Measurements from ENCODE around the gene ZAR1L.

ZAR1L gene

DNA sequence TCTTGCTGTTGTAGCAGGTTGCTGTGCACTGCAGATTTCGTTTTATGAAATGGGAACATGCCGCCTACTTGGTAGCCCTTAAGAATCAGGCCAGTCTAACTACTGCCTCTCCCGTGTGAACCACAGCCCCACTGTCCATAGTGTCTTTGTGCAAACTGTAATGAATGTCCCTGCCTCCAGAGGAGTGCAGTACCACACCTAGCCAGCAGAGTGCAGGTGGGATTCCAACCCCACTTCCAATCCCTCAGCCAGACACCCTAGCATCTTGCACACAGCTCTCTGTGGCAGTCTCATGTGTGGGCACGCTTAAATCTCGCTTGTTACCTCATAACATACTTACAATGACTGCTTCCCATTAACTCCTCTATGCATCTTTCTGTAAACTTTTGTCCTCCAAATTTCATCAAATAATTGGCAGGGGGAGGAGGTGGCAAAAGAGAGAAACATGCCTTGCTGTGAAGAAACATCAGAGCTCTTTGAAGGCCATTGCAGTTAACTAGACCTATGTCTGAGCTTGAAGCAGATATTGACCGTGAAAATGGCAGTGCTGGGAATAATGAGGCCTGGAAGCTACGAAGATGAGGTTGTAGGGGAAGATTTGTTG lies 47.2 kb downstream of the ZAR1L start:
- Histone ChIP-seq H3K23ac (ENCODE audit: low read depth, low read length, poor library complexity) (no peak overlapping the region), H2BK12ac (ENCODE audit: low read length) (no peak overlapping the region), H3K4me2 (ENCODE audit: insufficient read depth, low read length, poor library complexity, severe bottlenecking) (no peak overlapping the region), H2BK5ac (ENCODE audit: low read length) (no peak overlapping the region), H3K36me3 (replicated peaks in 1 of 2; ENCODE audit: control insufficient read depth in 2 of 2, insufficient read depth in 2 of 2, low read length in 2 of 2) (peaks cover 0 to 10% of the 10 kb centered on the region in 2 donors), H3K18ac (ENCODE audit: low read length) (no peak overlapping the region), H3K27me3 (ENCODE audit: control insufficient read depth in 3 of 3, insufficient read depth in 3 of 3, low read depth in 1 of 3, low read length in 3 of 3) (no peaks in the 10 kb centered on the region), H3K14ac (ENCODE audit: low read length) (no peak overlapping the region), H3K9ac (ENCODE audit: low read depth, low read length, poor library complexity) (no peak overlapping the region), H3K4me3 (ENCODE audit: low read length in 2 of 2) (no peak overlapping the region), H3K4me1 (ENCODE audit: control insufficient read depth in 2 of 2, insufficient read depth in 1 of 2, low read depth in 1 of 2, low read length in 2 of 2) (no peaks in the 10 kb centered on the region), H3K4ac (ENCODE audit: low read length) (no peak overlapping the region), H2AK5ac (ENCODE audit: low read depth, low read length) (no peak overlapping the region), H3K9me3 (replicated peaks in 1 of 2; ENCODE audit: control insufficient read depth in 2 of 2, insufficient read depth in 1 of 2, low read depth in 1 of 2, low read length in 2 of 2) (no peaks in the 10 kb centered on the region), H2AFZ (ENCODE audit: low read length) (no peak overlapping the region), H4K91ac (ENCODE audit: low read depth, low read length, poor library complexity) (no peak overlapping the region), H3K79me1 (ENCODE audit: low read depth, low read length) (no peaks in the 10 kb centered on the region), H2BK120ac (ENCODE audit: low read depth, low read length) (no peak overlapping the region), H4K8ac (ENCODE audit: low read depth, low read length) (no peak overlapping the region), H2BK15ac (ENCODE audit: low read length) (no peak overlapping the region), H3K27ac (replicated peaks; ENCODE audit: low read length) (no peak overlapping the region)
- WGBS, 2 donors (ENCODE audit: extremely low coverage in 2 of 2, insufficient read length in 2 of 2, insufficient replicate concordance in 1 of 2): no CpG with 5 or more reads among the region's 7 CpGs
- peak; percentile 17 for DNase-seq (ENCODE audit: low spot score)

- H3K9ac ChIP-seq (ENCODE audit: low read depth, low read length, poor library complexity): no peak overlapping the region
- H4K8ac ChIP-seq (ENCODE audit: low read depth, low read length): no peak overlapping the region
- no CpG with 5 or more reads among the region's 1 CpG for WGBS, 2 donors (ENCODE audit: extremely low coverage in 2 of 2, insufficient read length in 2 of 2, insufficient replicate concordance in 1 of 2)
- no peak overlapping the region for H3K18ac ChIP-seq (ENCODE audit: low read length)
- no peak overlapping the region for H2AFZ ChIP-seq (ENCODE audit: low read length)
- no peak overlapping the region for H3K4me3 ChIP-seq (ENCODE audit: low read length in 2 of 2)
- H3K27me3 ChIP-seq (ENCODE audit: control insufficient read depth in 3 of 3, insufficient read depth in 3 of 3, low read depth in 1 of 3, low read length in 3 of 3): no peaks in the 10 kb centered on the region
- H3K4ac ChIP-seq (ENCODE audit: low read length): no peak overlapping the region
- H3K36me3 ChIP-seq (replicated peaks in 1 of 2; ENCODE audit: control insufficient read depth in 2 of 2, insufficient read depth in 2 of 2, low read length in 2 of 2): peaks cover 0 to 10% of the 10 kb centered on the region in 2 donors
- no peak overlapping the region for H3K4me2 ChIP-seq (ENCODE audit: insufficient read depth, low read length, poor library complexity, severe bottlenecking)
- H2BK5ac ChIP-seq (ENCODE audit: low read length): no peak overlapping the region
- H4K91ac ChIP-seq (ENCODE audit: low read depth, low read length, poor library complexity): no peak overlapping the region
- no peak overlapping the region for H3K23ac ChIP-seq (ENCODE audit: low read depth, low read length, poor library complexity)
- H3K4me1 ChIP-seq (ENCODE audit: control insufficient read depth in 2 of 2, insufficient read depth in 1 of 2, low read depth in 1 of 2, low read length in 2 of 2): no peaks in the 10 kb centered on the region
- H2BK12ac ChIP-seq (ENCODE audit: low read length): no peak overlapping the region
- no peaks in the 10 kb centered on the region for H3K79me1 ChIP-seq (ENCODE audit: low read depth, low read length)
- H3K14ac ChIP-seq (ENCODE audit: low read length): no peak overlapping the region
- no peak overlapping the region for H2AK5ac ChIP-seq (ENCODE audit: low read depth, low read length)
- no peak overlapping the region for H3K27ac ChIP-seq (replicated peaks; ENCODE audit: low read length)
- no peak overlapping the region for H2BK120ac ChIP-seq (ENCODE audit: low read depth, low read length)
- DNase-seq (ENCODE audit: low spot score): no peak
- H2BK15ac ChIP-seq (ENCODE audit: low read length): no peak overlapping the region
- H3K9me3 ChIP-seq (replicated peaks in 1 of 2; ENCODE audit: control insufficient read depth in 2 of 2, insufficient read depth in 1 of 2, low read depth in 1 of 2, low read length in 2 of 2): no peaks in the 10 kb centered on the region
These were observed 49.0 kb downstream of the ZAR1L start for GRCh38 chr13:32266130-32266529.

- Histone ChIP-seq H3K4me1 (ENCODE audit: control insufficient read depth in 2 of 2, insufficient read depth in 1 of 2, low read depth in 1 of 2, low read length in 2 of 2) (no peaks in the 10 kb centered on the region), H3K14ac (ENCODE audit: low read length) (no peak overlapping the region), H2BK120ac (ENCODE audit: low read depth, low read length) (no peak overlapping the region), H3K27ac (replicated peaks; ENCODE audit: low read length) (no peak overlapping the region), H2AK5ac (ENCODE audit: low read depth, low read length) (no peak overlapping the region), H2BK15ac (ENCODE audit: low read length) (no peak overlapping the region), H2BK12ac (ENCODE audit: low read length) (no peak overlapping the region), H2BK5ac (ENCODE audit: low read length) (no peak overlapping the region), H3K4me2 (ENCODE audit: insufficient read depth, low read length, poor library complexity, severe bottlenecking) (no peak overlapping the region), H3K4ac (ENCODE audit: low read length) (no peak overlapping the region), H3K18ac (ENCODE audit: low read length) (no peak overlapping the region), H3K4me3 (ENCODE audit: low read length in 2 of 2) (no peak overlapping the region), H4K8ac (ENCODE audit: low read depth, low read length) (no peak overlapping the region), H3K79me1 (ENCODE audit: low read depth, low read length) (no peaks in the 10 kb centered on the region), H3K23ac (ENCODE audit: low read depth, low read length, poor library complexity) (no peak overlapping the region), H3K36me3 (replicated peaks in 1 of 2; ENCODE audit: control insufficient read depth in 2 of 2, insufficient read depth in 2 of 2, low read length in 2 of 2) (peaks cover 0 to 7% of the 10 kb centered on the region in 2 donors), H3K27me3 (ENCODE audit: control insufficient read depth in 3 of 3, insufficient read depth in 3 of 3, low read depth in 1 of 3, low read length in 3 of 3) (no peaks in the 10 kb centered on the region), H3K9me3 (replicated peaks in 1 of 2; ENCODE audit: control insufficient read depth in 2 of 2, insufficient read depth in 1 of 2, low read depth in 1 of 2, low read length in 2 of 2) (no peaks in the 10 kb centered on the region), H3K9ac (ENCODE audit: low read depth, low read length, poor library complexity) (no peak overlapping the region), H2AFZ (ENCODE audit: low read length) (no peak overlapping the region), H4K91ac (ENCODE audit: low read depth, low read length, poor library complexity) (no peak overlapping the region)
- DNase-seq (ENCODE audit: low spot score): no peak
- no CpG with 5 or more reads among the region's 2 CpGs for WGBS, 2 donors (ENCODE audit: extremely low coverage in 2 of 2, insufficient read length in 2 of 2, insufficient replicate concordance in 1 of 2)
These were observed 49.4 kb downstream of the ZAR1L start for GRCh38 chr13:32265726-32266125.

GRCh38 chr13:32264407-32264806 lies 50.8 kb downstream of the ZAR1L start:
- Histone ChIP-seq H3K4ac (ENCODE audit: low read length) (no peak overlapping the region), H4K8ac (ENCODE audit: low read depth, low read length) (no peak overlapping the region), H3K9ac (ENCODE audit: low read depth, low read length, poor library complexity) (no peak overlapping the region), H3K4me2 (ENCODE audit: insufficient read depth, low read length, poor library complexity, severe bottlenecking) (no peak overlapping the region), H3K18ac (ENCODE audit: low read length) (no peak overlapping the region), H3K79me1 (ENCODE audit: low read depth, low read length) (no peaks in the 10 kb centered on the region), H3K14ac (ENCODE audit: low read length) (no peak overlapping the region), H3K36me3 (replicated peaks in 1 of 2; ENCODE audit: control insufficient read depth in 2 of 2, insufficient read depth in 2 of 2, low read length in 2 of 2) (peaks cover 0 to 4% of the 10 kb centered on the region in 2 donors), H3K23ac (ENCODE audit: low read depth, low read length, poor library complexity) (no peak overlapping the region), H2AFZ (ENCODE audit: low read length) (no peak overlapping the region), H3K27me3 (ENCODE audit: control insufficient read depth in 3 of 3, insufficient read depth in 3 of 3, low read depth in 1 of 3, low read length in 3 of 3) (no peaks in the 10 kb centered on the region), H3K4me3 (ENCODE audit: low read length in 2 of 2) (no peak overlapping the region), H3K9me3 (replicated peaks in 1 of 2; ENCODE audit: control insufficient read depth in 2 of 2, insufficient read depth in 1 of 2, low read depth in 1 of 2, low read length in 2 of 2) (no peaks in the 10 kb centered on the region), H2BK15ac (ENCODE audit: low read length) (no peak overlapping the region), H3K27ac (replicated peaks; ENCODE audit: low read length) (no peak overlapping the region), H3K4me1 (ENCODE audit: control insufficient read depth in 2 of 2, insufficient read depth in 1 of 2, low read depth in 1 of 2, low read length in 2 of 2) (no peaks in the 10 kb centered on the region), H2BK120ac (ENCODE audit: low read depth, low read length) (no peak overlapping the region), H4K91ac (ENCODE audit: low read depth, low read length, poor library complexity) (no peak overlapping the region), H2AK5ac (ENCODE audit: low read depth, low read length) (no peak overlapping the region), H2BK12ac (ENCODE audit: low read length) (no peak overlapping the region), H2BK5ac (ENCODE audit: low read length) (no peak overlapping the region)
- DNase-seq (ENCODE audit: low spot score): no peak

Data from neuronal stem cell (in vitro differentiated cells).